Liver (tissue), 9 donors: ENCODE measurements around the gene KIF12. TPM values are rescaled to one million over a fixed set of nuclear protein-coding genes. Genes with fewer than 3 reads are reported as not detected.

ENCODE experiments used
- DNase-seq: peaks from one replicate; pipeline ENCODE4 v3.0.0-alpha.2; 2017; ENCODE audit warnings: low spot score
- H3K27ac ChIP-seq, 2 donors: one replicate each; pipeline ENCODE4 v1.7.0; 2013; ENCODE audit warnings: inconsistent platforms in 2 of 2, low read length in 2 of 2, control low read depth in 1 of 2, low read depth in 1 of 2, mild to moderate bottlenecking in 1 of 2
- H3K27me3 ChIP-seq, 4 donors: one replicate each; pipeline versions ENCODE4 v1.6.1 to v1.7.0; 2013; ENCODE audit warnings: low read length in 3 of 4, inconsistent platforms in 1 of 4, mild to moderate bottlenecking in 1 of 4, moderate library complexity in 1 of 4; ENCODE audit not compliant: control insufficient read depth in 4 of 4, insufficient read depth in 4 of 4
- H3K36me3 ChIP-seq, 4 donors: one replicate each; pipeline versions ENCODE4 v1.6.1 to v1.7.0; 2013; ENCODE audit warnings: low read length in 3 of 4, mild to moderate bottlenecking in 3 of 4, low read depth in 1 of 4, moderate library complexity in 1 of 4; ENCODE audit not compliant: control insufficient read depth in 4 of 4, insufficient read depth in 3 of 4
- H3K4me1 ChIP-seq, 4 donors: one replicate each; pipeline versions ENCODE4 v1.6.1 to v1.7.0; 2013; ENCODE audit warnings: low read length in 3 of 4, mild to moderate bottlenecking in 3 of 4, moderate library complexity in 1 of 4; ENCODE audit not compliant: control insufficient read depth in 4 of 4, insufficient read depth in 4 of 4
- H3K4me3 ChIP-seq, 3 donors: one replicate each; pipeline versions ENCODE4 v1.6.1 to v1.7.0; 2013; ENCODE audit warnings: low read length in 3 of 3, control low read depth in 1 of 3, low read depth in 1 of 3, mild to moderate bottlenecking in 1 of 3
- H3K9ac ChIP-seq, 2 donors: one replicate each; pipeline ENCODE4 v1.7.0; 2013; ENCODE audit warnings: low read length in 2 of 2, mild to moderate bottlenecking in 2 of 2, moderate library complexity in 2 of 2, control low read depth in 1 of 2, low read depth in 1 of 2
- H3K9me3 ChIP-seq, 4 donors: one replicate each; pipeline versions ENCODE4 v1.6.1 to v1.7.0; 2013; ENCODE audit warnings: low read length in 3 of 4; ENCODE audit not compliant: control insufficient read depth in 4 of 4
- EGR1 ChIP-seq, 2 donors: IDR thresholded peaks; 2 replicates each; pipeline ENCODE4 v1.6.1; 2016 to 2018; ENCODE audit warnings: antibody characterized with exemption in 2 of 2, low read depth in 2 of 2
- FOXA1 ChIP-seq: IDR thresholded peaks from 2 replicates; pipeline ENCODE4 v1.6.1; 2016; ENCODE audit warnings: antibody characterized with exemption
- FOXA2 ChIP-seq: IDR thresholded peaks from 2 replicates; pipeline ENCODE4 v1.6.1; 2016; ENCODE audit warnings: antibody characterized with exemption
- HNF4A ChIP-seq, 2 donors: conservative IDR thresholded peaks; 2 replicates each; pipeline ENCODE4 v1.6.1; 2016; ENCODE audit warnings: antibody characterized with exemption in 2 of 2, mild to moderate bottlenecking in 2 of 2
- HNF4G ChIP-seq: IDR thresholded peaks from 2 replicates; pipeline ENCODE4 v1.6.1; 2016; ENCODE audit warnings: antibody characterized with exemption
- JUND ChIP-seq, 2 donors: IDR thresholded peaks; 2 replicates each; pipeline ENCODE4 v1.6.1; 2016; ENCODE audit warnings: antibody characterized with exemption in 2 of 2
- NR2F2 ChIP-seq: IDR thresholded peaks from 2 replicates; pipeline ENCODE4 v1.6.1; 2016; ENCODE audit warnings: antibody characterized with exemption
- RAD21 ChIP-seq, 2 donors: IDR thresholded peaks; 2 replicates each; pipeline ENCODE4 v1.6.1; 2016; ENCODE audit warnings: antibody characterized with exemption in 2 of 2, mild to moderate bottlenecking in 2 of 2
- RXRA ChIP-seq, 2 donors: IDR thresholded peaks; 2 replicates each; pipeline ENCODE4 v1.6.1; 2017 to 2018; ENCODE audit warnings: antibody characterized with exemption in 2 of 2, mild to moderate bottlenecking in 1 of 2
- TAF1 ChIP-seq: conservative IDR thresholded peaks from 2 replicates; pipeline ENCODE4 v1.6.1; 2016; ENCODE audit warnings: antibody characterized with exemption, mild to moderate bottlenecking
- YY1 ChIP-seq: IDR thresholded peaks from 2 replicates; pipeline ENCODE4 v1.6.1; 2016; ENCODE audit warnings: antibody characterized with exemption, mild to moderate bottlenecking
- WGBS: extraction: QIAGEN DNeasy Blood & Tissue Kit; methylation state at CpG from one replicate; pipeline ENCODE4 v1.1.7; 2013; 5-methylcytosine and 5-hydroxymethylcytosine counted together
- polyA plus RNA-seq, 2 donors: library from polyadenylated mRNA; stranded (reverse) in 1 of 2; unstranded in 1 of 2; fragments of 200-250 nt in 1 of 2; fragments of >200 nt in 1 of 2; fragmentation: Nextera tagmentation in 1 of 2; extraction: Ambion mirVana in 1 of 2; gene quantifications; one replicate each; pipeline versions ENCODE4 v1.2.1 to v1.2.3, GENCODE V29; 2013 to 2015
- total RNA-seq, 2 donors: library from RNA; depleted of rRNA; stranded (reverse); fragments of >200 nt; gene quantifications; one replicate each; pipeline ENCODE4 v1.2.3, GENCODE V29; 2014
- TF ChIP-seq, protein P1 (sequence below): IDR thresholded peaks from 2 replicates; pipeline ENCODE4 v1.6.1; 2016; ENCODE audit warnings: antibody characterized with exemption
- TF ChIP-seq, protein P2 (sequence below): IDR thresholded peaks from 2 replicates; pipeline ENCODE4 v1.6.1; 2016; ENCODE audit warnings: antibody characterized with exemption
- TF ChIP-seq, protein P3 (sequence below): IDR thresholded peaks from 2 replicates; pipeline ENCODE4 v1.6.1; 2016; ENCODE audit warnings: antibody characterized with exemption, mild to moderate bottlenecking
- donor health status: healthy.
- donor health status: healthy.
- donor health status: healthy.
- donor health status: healthy.
- donor health status: healthy.

Gene KIF12
- total and polyA plus RNA-seq, 4 donors, result 2.9 to 11.8 (median 7.7) TPM

DNA sequence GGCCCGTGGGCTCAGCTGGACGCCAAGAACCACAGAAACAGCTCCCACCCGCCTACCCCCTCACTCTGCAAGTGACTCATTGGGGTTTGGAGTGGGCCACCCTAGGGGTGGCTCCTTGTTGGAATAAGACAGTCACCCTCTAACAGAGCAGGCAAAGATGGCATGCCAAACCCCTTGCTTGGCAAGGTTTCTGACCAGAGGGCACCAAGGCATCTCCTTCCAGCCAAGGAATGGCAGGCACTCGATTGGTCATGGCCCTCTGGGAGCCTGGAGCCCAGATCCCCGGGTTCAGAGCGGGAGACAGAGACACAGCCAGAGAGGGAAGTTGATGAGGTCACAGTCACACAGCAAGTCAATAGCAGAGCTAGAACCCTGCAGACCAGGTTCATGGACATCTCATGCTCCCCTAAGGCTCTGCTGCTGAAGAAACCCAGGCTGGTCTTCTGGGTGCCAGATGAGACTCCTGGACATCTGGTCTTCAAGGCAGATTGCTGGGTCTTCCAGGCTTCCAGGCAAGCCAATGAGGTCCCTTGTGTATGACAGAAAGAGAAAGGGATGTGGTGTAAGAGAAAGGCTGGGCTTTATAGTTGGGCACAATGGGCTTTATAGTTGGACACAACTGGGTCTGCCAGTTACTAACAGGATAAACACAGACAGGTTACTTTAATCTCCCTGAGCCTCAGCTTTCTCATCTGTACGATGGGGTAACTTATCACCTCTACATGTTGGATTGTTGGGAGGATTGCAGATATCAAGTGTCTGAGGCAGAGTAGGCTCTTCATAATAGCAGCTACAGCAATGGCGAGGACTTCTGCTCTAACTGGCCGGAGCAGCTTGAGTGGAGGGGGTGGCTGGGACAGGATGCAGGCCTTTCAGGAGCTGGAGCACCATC lies 23.3 kb upstream of the KIF12 start (continued):
- TF ChIP-seq FOXA1, result no peak

DNA sequence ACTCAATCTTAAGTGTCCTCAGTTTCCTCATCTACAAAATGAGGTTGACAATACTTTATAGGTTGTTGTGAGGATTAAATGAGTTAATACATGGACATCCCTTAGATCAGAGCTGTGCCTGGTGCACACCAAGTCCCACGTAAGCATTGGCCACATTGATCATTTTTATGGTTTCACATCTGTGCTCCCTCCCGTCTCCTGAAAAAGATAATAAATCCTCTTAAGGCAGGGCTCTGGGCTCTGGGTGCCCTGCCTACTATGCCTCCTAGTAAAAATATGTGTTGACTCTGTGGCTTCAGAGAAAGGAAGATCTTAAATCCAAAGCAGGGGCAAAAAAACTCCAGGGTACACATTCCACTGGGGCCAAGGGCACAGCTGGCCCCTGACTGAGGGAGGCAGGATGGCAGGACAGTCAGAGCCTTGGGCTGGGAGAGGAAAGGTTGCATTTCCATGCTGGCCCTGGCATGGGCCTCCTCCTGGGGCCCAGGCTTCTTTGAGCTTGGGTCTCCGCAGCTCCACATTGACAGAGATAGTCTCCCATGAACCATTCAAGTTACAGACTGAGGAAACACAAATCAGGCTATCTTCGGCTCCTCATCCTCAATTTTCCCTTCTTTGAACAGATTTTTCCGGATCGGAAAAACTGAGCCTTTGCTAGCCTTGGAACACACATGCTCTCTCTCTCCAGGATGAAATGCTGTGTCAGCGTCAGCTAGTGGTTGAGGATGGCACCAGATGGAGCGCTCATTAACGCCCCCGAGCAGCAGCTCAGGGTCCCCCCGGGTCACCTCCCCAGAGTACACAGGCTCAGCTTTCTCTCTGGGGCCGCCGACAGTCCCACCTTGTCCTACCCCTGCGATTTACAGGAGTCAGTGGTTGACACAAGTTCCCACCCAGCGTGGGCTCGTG lies 22.4 kb upstream of the KIF12 start:
- DNase-seq, result no peak
- Histone ChIP-seq H3K9ac (no peak overlapping the region), H3K36me3 (no peaks in the 10 kb centered on the region), H3K27me3 (no peaks in the 10 kb centered on the region), H3K4me1 (peaks cover 0 to 47% (median 37%) of the 10 kb centered on the region in 4 donors), H3K4me3 (no peak overlapping the region), H3K27ac (no peak overlapping the region), H3K9me3 (no peaks in the 10 kb centered on the region)
- TF ChIP-seq FOXA2, result no peak
- TF ChIP-seq TAF1, result no peak
- no peak for TF ChIP-seq HNF4G
- TF ChIP-seq RXRA (IDR thresholded peaks at IDR 0.05), result no peak
- no peak for TF ChIP-seq JUND (IDR thresholded peaks at IDR 0.05)
- TF ChIP-seq HNF4A (conservative IDR thresholded peaks at IDR 0.05), result no peak
- TF ChIP-seq YY1, result no peak
- no peak for TF ChIP-seq FOXA1
- TF ChIP-seq NR2F2, result no peak
- TF ChIP-seq, protein P1, sequence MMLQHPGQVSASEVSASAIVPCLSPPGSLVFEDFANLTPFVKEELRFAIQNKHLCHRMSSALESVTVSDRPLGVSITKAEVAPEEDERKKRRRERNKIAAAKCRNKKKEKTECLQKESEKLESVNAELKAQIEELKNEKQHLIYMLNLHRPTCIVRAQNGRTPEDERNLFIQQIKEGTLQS, result no peak
- TF ChIP-seq RAD21 (IDR thresholded peaks at IDR 0.05), result no peak
- no peak for TF ChIP-seq EGR1 (IDR thresholded peaks at IDR 0.05; ENCODE audit: low read depth in 2 of 2)
- TF ChIP-seq, protein P2, sequence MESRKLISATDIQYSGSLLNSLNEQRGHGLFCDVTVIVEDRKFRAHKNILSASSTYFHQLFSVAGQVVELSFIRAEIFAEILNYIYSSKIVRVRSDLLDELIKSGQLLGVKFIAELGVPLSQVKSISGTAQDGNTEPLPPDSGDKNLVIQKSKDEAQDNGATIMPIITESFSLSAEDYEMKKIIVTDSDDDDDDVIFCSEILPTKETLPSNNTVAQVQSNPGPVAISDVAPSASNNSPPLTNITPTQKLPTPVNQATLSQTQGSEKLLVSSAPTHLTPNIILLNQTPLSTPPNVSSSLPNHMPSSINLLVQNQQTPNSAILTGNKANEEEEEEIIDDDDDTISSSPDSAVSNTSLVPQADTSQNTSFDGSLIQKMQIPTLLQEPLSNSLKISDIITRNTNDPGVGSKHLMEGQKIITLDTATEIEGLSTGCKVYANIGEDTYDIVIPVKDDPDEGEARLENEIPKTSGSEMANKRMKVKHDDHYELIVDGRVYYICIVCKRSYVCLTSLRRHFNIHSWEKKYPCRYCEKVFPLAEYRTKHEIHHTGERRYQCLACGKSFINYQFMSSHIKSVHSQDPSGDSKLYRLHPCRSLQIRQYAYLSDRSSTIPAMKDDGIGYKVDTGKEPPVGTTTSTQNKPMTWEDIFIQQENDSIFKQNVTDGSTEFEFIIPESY, result no peak
- 91% methylated on average over 16 of the region's 16 CpGs for WGBS

DNA sequence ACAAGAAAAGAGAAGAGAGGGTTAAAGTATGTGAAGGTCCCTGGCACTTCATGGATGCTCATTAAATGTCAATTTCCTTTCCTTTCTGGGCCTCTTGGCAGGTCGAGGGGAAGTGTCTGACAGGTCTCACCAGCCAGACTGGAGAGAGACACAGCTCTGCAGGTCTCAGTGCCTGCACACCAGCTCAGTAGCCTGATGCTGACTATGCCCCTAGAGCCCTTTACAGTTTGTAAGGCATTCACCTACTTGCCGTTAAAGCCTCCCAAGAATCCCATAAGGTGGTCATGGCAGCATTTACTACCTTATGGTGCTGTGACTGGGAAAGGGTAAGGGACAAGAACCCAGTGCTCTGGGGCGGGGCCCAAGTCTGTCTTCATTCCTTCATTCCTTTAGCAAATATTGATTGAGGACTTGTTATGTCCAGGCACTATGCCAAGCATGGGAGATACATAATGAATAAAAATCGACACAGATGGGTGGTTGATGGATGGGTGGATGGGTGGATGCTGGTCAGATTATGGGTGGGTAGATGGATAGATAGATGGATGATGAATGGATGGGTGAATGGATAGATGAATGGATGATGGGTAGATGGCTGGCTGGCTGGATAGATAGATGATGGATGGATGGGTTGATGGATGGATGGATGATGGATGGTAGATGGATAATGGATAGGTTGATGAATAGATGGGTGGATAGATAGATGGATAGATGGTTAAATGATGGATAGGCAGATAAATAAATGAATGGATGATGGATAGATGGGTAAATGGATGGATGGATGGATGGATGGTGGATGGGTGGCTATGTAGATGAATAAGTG lies 21.3 kb upstream of the KIF12 start:
- Histone ChIP-seq H3K27me3 (no peaks in the 10 kb centered on the region), H3K9me3 (no peaks in the 10 kb centered on the region), H3K4me1 (peaks cover 0 to 47% (median 37%) of the 10 kb centered on the region in 4 donors), H3K9ac (no peak overlapping the region), H3K4me3 (no peak overlapping the region), H3K27ac (no peak overlapping the region), H3K36me3 (no peaks in the 10 kb centered on the region)
- DNase-seq, result no peak
- TF ChIP-seq, protein P3, sequence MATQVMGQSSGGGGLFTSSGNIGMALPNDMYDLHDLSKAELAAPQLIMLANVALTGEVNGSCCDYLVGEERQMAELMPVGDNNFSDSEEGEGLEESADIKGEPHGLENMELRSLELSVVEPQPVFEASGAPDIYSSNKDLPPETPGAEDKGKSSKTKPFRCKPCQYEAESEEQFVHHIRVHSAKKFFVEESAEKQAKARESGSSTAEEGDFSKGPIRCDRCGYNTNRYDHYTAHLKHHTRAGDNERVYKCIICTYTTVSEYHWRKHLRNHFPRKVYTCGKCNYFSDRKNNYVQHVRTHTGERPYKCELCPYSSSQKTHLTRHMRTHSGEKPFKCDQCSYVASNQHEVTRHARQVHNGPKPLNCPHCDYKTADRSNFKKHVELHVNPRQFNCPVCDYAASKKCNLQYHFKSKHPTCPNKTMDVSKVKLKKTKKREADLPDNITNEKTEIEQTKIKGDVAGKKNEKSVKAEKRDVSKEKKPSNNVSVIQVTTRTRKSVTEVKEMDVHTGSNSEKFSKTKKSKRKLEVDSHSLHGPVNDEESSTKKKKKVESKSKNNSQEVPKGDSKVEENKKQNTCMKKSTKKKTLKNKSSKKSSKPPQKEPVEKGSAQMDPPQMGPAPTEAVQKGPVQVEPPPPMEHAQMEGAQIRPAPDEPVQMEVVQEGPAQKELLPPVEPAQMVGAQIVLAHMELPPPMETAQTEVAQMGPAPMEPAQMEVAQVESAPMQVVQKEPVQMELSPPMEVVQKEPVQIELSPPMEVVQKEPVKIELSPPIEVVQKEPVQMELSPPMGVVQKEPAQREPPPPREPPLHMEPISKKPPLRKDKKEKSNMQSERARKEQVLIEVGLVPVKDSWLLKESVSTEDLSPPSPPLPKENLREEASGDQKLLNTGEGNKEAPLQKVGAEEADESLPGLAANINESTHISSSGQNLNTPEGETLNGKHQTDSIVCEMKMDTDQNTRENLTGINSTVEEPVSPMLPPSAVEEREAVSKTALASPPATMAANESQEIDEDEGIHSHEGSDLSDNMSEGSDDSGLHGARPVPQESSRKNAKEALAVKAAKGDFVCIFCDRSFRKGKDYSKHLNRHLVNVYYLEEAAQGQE, result no peak
- 55% methylated on average over 4 of the region's 4 CpGs for WGBS
